GM19240 (cell line): ENCODE data around the gene CLDN16.

Source experiments
- DNase-seq: peaks from one replicate; pipeline ENCODE4 v3.0.0; 2011; ENCODE audit warnings: low spot score; ENCODE audit not compliant: insufficient read length

The CLDN16 gene

GRCh38 chr3:190435618-190436017 lies 47.7 kb downstream of the CLDN16 start:
- DNase-seq = no peak

GRCh38 chr3:190436331-190436730 lies 48.4 kb downstream of the CLDN16 start:
- DNase-seq = no peak

- no peak for DNase-seq
These were observed 54.3 kb downstream of the CLDN16 start for GRCh38 chr3:190442240-190442639.

- no peak for DNase-seq
These were observed 55.3 kb downstream of the CLDN16 start for GRCh38 chr3:190443257-190443656.

- DNase-seq = no peak
These were observed 56.0 kb downstream of the CLDN16 start for GRCh38 chr3:190444006-190444405.

- DNase-seq = no peak
These were observed 56.7 kb downstream of the CLDN16 start for GRCh38 chr3:190444576-190445145.

- no peak for DNase-seq
These were observed 58.8 kb downstream of the CLDN16 start for GRCh38 chr3:190446573-190447279.

- no peak for DNase-seq
These were observed 60.3 kb downstream of the CLDN16 start for GRCh38 chr3:190448256-190448655.

- no peak for DNase-seq
These were observed 61.8 kb downstream of the CLDN16 start, which contains the start of gene TMEM207 for GRCh38 chr3:190449801-190450200. Gene TMEM207, minus strand, starts transcription at chr3:190449901. Its CDS starts 92 bp downstream, at chr3:190449809.

GRCh38 chr3:190455828-190456227 lies 67.9 kb downstream of the CLDN16 start:
- DNase-seq = no peak

GRCh38 chr3:190456770-190457169 lies 68.8 kb downstream of the CLDN16 start:
- DNase-seq = no peak

GRCh38 chr3:190458040-190458439 lies 70.1 kb downstream of the CLDN16 start:
- no peak for DNase-seq
